Caco-2 (cell line): ENCODE measurements around the gene SYT14. TPM values are rescaled to one million over a fixed set of nuclear protein-coding genes. Genes with fewer than 3 reads are reported as not detected.
A peak's percentile ranks its signal among the peaks of the same experiment; 100 is the strongest.

Experiments
- BruUV-seq: library from RNA; stranded (reverse); fragments of 400-500 nt; replicated peaks from 2 replicates; lab custom pipeline; 2021; lab: Mats Ljungman, UMichigan
- CTCF ChIA-PET: fragments of 300-600 bp; sonication (Branson Sonifier 250); formaldehyde crosslinking; loops from one replicate; lab custom pipeline; 2022; ENCODE audit warnings: antibody characterized with exemption; lab: Charles Lee
- POLR2A ChIA-PET: fragments of 300-600 bp; sonication (Branson Sonifier 250); formaldehyde crosslinking; loops from one replicate; lab custom pipeline; 2022; ENCODE audit warnings: antibody characterized with exemption; lab: Charles Lee
- DNase-seq, 2 experiments: peaks; one replicate each; pipeline versions ENCODE4 v3.0.0 to v3.0.0-alpha.2; 2020 to 2022
- H3K27me3 ChIP-seq: replicated peaks from 2 replicates; pipeline ENCODE4 v1.6.0; 2011; ENCODE audit warnings: low read length; ENCODE audit not compliant: control insufficient read depth, insufficient read depth
- H3K36me3 ChIP-seq: 2 replicates; pipeline ENCODE4 v1.5.1; 2011; ENCODE audit warnings: low read length; ENCODE audit not compliant: control insufficient read depth, insufficient read depth
- H3K4me1 ChIP-seq: fragments of 250-450 bp; sonication (Bioruptor Pico); 2 replicates; pipeline ENCODE4 v1.5.1; 2020; ENCODE audit warnings: mild to moderate bottlenecking
- H3K4me3 ChIP-seq: 2 replicates; pipeline ENCODE4 v1.5.1; 2011; ENCODE audit warnings: low read depth, mild to moderate bottlenecking, control low read depth, low read length
- H3K9me3 ChIP-seq: fragments of 250-450 bp; sonication (Bioruptor Pico); 2 replicates; pipeline ENCODE4 v1.5.1; 2020; ENCODE audit warnings: mild to moderate bottlenecking, moderate library complexity
- H3K27ac Mint-ChIP-seq: one replicate; pipeline ENCODE4 v1.8.0; 2022; ENCODE audit warnings: mixed read lengths; ENCODE audit not compliant: unreplicated experiment
- H3K27me3 Mint-ChIP-seq: one replicate; pipeline ENCODE4 v1.8.0; 2022; ENCODE audit warnings: mixed read lengths; ENCODE audit not compliant: insufficient read depth, unreplicated experiment
- H3K36me3 Mint-ChIP-seq: one replicate; pipeline ENCODE4 v1.8.0; 2022; ENCODE audit warnings: mild to moderate bottlenecking, mixed read lengths; ENCODE audit not compliant: insufficient read depth, unreplicated experiment
- H3K4me1 Mint-ChIP-seq: one replicate; pipeline ENCODE4 v1.8.0; 2022; ENCODE audit warnings: low read depth, mixed read lengths; ENCODE audit not compliant: unreplicated experiment
- H3K4me3 Mint-ChIP-seq: one replicate; pipeline ENCODE4 v1.8.0; 2022; ENCODE audit warnings: mild to moderate bottlenecking, moderate library complexity, mixed read lengths; ENCODE audit not compliant: unreplicated experiment
- H3K9me3 Mint-ChIP-seq: one replicate; pipeline ENCODE4 v1.8.0; 2022; ENCODE audit warnings: mixed read lengths; ENCODE audit not compliant: unreplicated experiment
- CTCF ChIP-seq, 2 experiments: fragments of 200-600 bp in 1 of 2; IDR thresholded peaks; 1 replicate in 1 of 2; 2 replicates in 1 of 2; pipeline versions ENCODE4 v1.5.1 to v1.8.0; 2011 to 2022; ENCODE audit warnings: antibody characterized with exemption in 1 of 2, control low read depth in 1 of 2, inconsistent platforms in 1 of 2, low read depth in 1 of 2, low read length in 1 of 2, mild to moderate bottlenecking in 1 of 2, moderate library complexity in 1 of 2; ENCODE audit not compliant: insufficient read depth in 1 of 2, severe bottlenecking in 1 of 2, unreplicated experiment in 1 of 2
- intact Hi-C: fragments of 100-400 bp; cut with micrococcal nuclease; formaldehyde crosslinking; loops from one replicate; pipeline ENCODE4 v1.10.0; 2022; ENCODE audit not compliant: unreplicated experiment
- total RNA-seq: library from RNA; stranded (reverse); gene quantifications from 2 replicates; pipeline ENCODE4 v1.2.3, GENCODE V29; 2022

The SYT14 gene
- total RNA-seq, 1 experiment from 2014 or later: 0.18 TPM

DNA sequence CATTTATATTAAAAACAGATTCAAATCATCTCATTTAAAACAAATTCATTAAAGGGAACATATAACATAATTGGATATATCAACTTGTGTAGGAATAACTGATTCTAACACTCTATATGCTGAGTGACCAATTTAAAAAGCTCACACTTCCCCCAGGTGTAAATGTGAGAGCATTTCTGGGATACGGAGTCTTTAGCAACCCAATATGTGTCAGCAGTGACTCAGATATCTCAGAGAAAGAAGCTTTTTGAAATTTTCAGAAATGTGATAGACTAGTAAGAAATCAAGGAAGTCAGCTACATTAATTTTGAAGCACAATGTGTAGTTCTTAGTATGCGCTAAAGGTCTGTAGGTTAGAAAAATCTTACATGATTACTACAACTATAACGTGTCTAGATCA lies 206.7 kb downstream of the SYT14 start:
- POLR2A ChIA-PET: no interaction called here
- no peak for TF ChIP-seq CTCF (IDR thresholded peaks at IDR 0.05; ENCODE audit: insufficient read depth in 1 of 2, low read depth in 1 of 2, low read length in 1 of 2, severe bottlenecking in 1 of 2, unreplicated experiment in 1 of 2)
- Mint-ChIP-seq H3K4me1 (no peaks in the 10 kb centered on the region), H3K36me3 (no peaks in the 10 kb centered on the region), H3K9me3 (no peaks in the 10 kb centered on the region), H3K4me3 (no peak overlapping the region), H3K27ac (no peak overlapping the region), H3K27me3 (no peaks in the 10 kb centered on the region)
- H3K9me3 ChIP-seq: no peaks in the 10 kb centered on the region
- H3K4me3 ChIP-seq: no peak overlapping the region
- no TSS peak for BruUV-seq
- H3K27me3 ChIP-seq: no peaks in the 10 kb centered on the region
- DNase-seq: no peak
- CTCF ChIA-PET: no interaction called here
- no peaks in the 10 kb centered on the region for H3K4me1 ChIP-seq
- no peaks in the 10 kb centered on the region for H3K36me3 ChIP-seq
- intact Hi-C loops: loop anchor here (10.0 kb wide), 1 partner anchor 120 kb away; no protein-coding TSS in a partner anchor

- no peaks in the 10 kb centered on the region for H3K27me3 Mint-ChIP-seq
- no peaks in the 10 kb centered on the region for H3K9me3 ChIP-seq
- TF ChIP-seq CTCF (IDR thresholded peaks at IDR 0.05; ENCODE audit: insufficient read depth in 1 of 2, low read depth in 1 of 2, low read length in 1 of 2, severe bottlenecking in 1 of 2, unreplicated experiment in 1 of 2): no peak
- peaks cover 8% of the 10 kb centered on the region for H3K4me1 ChIP-seq
- CTCF ChIA-PET: interaction anchor here (1.1 kb wide), 1 partner anchor 95 kb away, joined by 5 read pairs; no protein-coding TSS in a partner anchor
- no peaks in the 10 kb centered on the region for H3K9me3 Mint-ChIP-seq
- H3K4me3 ChIP-seq: no peak overlapping the region
- no peaks in the 10 kb centered on the region for H3K27me3 ChIP-seq
- POLR2A ChIA-PET: interaction anchor here (1.0 kb wide), 1 partner anchor 223 kb away, joined by 4 read pairs; no protein-coding TSS in a partner anchor
- intact Hi-C loops: loop anchor here (5.0 kb wide), 1 partner anchor 51 kb away; no protein-coding TSS in a partner anchor
- no peaks in the 10 kb centered on the region for H3K36me3 ChIP-seq
- BruUV-seq: no TSS peak
- peak overlapping the region; percentile 27 for H3K4me3 Mint-ChIP-seq
- no peak overlapping the region for H3K27ac Mint-ChIP-seq
- no peaks in the 10 kb centered on the region for H3K36me3 Mint-ChIP-seq
- no peak for DNase-seq
- H3K4me1 Mint-ChIP-seq: peaks cover 8% of the 10 kb centered on the region
These were observed 213.1 kb downstream of the SYT14 start for GRCh38 chr1:210151052-210151672.

DNA sequence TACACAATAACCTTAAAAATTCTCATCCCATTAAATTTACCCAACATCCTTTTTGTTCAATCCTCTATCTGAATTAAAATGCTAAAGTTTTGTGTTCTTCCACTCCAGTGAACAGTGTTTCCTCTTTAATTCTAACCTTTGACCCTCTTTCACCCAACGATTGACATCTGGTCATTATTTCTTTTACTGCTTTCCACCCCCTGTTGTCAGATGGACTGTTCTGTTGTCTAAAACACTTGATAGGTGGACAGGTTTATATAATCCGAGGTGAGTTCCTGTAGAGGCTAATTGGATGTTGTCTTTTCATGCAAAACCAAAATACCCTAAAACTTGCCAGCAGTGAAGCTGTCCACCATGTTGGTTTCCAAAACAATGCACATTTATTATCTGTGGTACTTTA lies 221.2 kb downstream of the SYT14 start:
- no peaks in the 10 kb centered on the region for H3K27me3 Mint-ChIP-seq
- H3K36me3 ChIP-seq: no peaks in the 10 kb centered on the region
- ChIA-PET POLR2A (no interaction called here), CTCF (no interaction called here)
- H3K4me3 ChIP-seq: no peak overlapping the region
- H3K4me3 Mint-ChIP-seq: no peak overlapping the region
- no peak overlapping the region for H3K27ac Mint-ChIP-seq
- H3K27me3 ChIP-seq: no peaks in the 10 kb centered on the region
- H3K4me1 Mint-ChIP-seq: no peaks in the 10 kb centered on the region
- BruUV-seq: no TSS peak
- H3K9me3 Mint-ChIP-seq: no peaks in the 10 kb centered on the region
- DNase-seq: no peak
- H3K36me3 Mint-ChIP-seq: no peaks in the 10 kb centered on the region
- no peaks in the 10 kb centered on the region for H3K9me3 ChIP-seq
- TF ChIP-seq CTCF (IDR thresholded peaks at IDR 0.05; ENCODE audit: insufficient read depth in 1 of 2, low read depth in 1 of 2, low read length in 1 of 2, severe bottlenecking in 1 of 2, unreplicated experiment in 1 of 2): no peak
- H3K4me1 ChIP-seq: peaks cover 21% of the 10 kb centered on the region
- intact Hi-C loops: no loop called here
